GM21526 (cell line): ENCODE results near the gene GMDS.

Experiments used
- ATAC-seq: cut with Tn5 transposase; IDR thresholded peaks from one replicate; pipeline ENCODE4 v1.9.1; 2021; ENCODE audit warnings: moderate library complexity; ENCODE audit not compliant: unreplicated experiment, low FRiP score

Gene GMDS

DNA sequence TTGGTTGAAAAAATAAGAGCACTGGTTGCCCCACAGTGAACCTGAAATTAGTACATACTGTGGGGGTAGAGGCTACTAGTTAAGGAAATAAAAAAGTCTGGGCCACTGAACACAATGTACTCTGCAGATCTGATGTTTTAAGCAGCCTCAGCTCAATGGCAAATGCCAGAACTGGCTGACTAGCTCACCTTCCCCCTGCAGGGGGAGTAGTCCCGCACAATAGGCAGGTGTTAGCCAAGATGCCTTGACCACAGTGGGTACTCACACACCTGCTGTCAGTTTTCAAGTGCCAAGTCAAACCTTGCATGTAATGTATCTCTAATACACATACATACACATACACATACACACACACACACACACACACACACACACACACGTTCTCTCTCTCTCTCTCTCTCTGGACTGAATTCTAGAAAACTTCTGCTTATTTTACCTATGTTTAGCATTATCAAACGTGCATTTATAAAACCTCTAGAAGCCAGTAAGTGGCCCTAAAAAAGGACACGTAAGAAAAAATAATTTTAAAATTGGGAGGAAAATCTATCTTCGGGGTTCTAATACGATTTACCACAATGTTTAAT, 36.1 kb downstream of the GMDS start:
- peak; percentile 65 for ATAC-seq

- ATAC-seq: no peak
Measured at GRCh38 chr6:2208468-2208867, 36.9 kb downstream of the GMDS start.

DNA sequence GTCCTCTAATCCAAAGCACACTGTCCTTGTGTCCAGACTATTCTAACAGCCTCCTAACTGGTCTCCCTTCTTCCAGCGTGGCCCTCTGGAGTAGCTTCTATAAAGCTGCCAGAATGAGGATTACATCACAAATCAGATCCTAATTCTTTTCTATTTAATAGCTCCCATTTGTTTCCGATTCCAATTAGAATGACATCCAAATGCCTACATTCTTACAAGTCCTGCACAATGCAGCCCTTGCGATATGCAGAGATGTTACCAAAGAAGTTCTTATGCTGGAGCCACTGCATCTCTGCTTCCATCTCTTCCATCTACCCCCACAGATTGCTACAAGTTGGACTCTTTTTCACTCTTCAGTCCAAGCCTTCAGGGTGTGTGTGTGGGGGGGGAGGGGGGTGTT, 40.0 kb downstream of the GMDS start:
- no peak for ATAC-seq

- ATAC-seq: no peak
Measured at GRCh38 chr6:2204272-2204671, 41.1 kb downstream of the GMDS start.

DNA sequence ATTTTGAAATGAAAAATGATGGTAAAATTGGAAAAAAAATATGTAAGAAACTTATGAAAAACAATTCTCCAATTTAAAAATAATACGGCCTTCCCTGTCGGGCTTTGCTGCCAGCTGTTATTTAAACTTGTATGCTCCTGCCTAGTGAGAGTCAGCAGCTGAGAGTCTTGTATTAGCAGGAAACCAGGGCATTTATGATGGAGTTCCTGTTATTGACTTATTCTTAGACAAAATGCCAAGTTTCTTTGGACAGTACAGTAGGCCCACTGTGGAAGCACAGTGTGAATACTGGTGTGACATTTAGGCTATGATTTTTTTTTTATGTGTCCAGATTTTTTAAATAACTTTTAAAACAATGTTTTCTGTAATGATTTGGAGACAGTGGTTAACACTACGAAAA, 42.1 kb downstream of the GMDS start:
- ATAC-seq: no peak

DNA sequence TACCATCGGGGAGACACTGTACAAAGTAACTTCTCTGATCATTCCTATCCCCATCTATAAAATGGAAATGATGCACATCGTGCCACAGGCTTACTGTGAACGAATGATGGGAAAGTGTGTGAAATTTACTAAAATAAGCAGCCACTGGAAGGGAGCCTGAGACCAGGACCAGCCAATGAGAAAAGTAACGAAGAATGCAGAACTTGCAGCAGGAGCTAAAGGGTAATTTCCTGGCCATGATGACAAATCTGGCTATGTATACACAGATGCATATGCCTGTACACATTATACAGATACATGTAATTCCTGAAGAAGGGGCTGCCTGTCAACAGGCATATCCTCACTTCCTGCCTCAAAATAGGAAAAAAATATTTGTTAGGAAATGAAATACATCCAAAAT, 47.4 kb downstream of the GMDS start:
- no peak for ATAC-seq

DNA sequence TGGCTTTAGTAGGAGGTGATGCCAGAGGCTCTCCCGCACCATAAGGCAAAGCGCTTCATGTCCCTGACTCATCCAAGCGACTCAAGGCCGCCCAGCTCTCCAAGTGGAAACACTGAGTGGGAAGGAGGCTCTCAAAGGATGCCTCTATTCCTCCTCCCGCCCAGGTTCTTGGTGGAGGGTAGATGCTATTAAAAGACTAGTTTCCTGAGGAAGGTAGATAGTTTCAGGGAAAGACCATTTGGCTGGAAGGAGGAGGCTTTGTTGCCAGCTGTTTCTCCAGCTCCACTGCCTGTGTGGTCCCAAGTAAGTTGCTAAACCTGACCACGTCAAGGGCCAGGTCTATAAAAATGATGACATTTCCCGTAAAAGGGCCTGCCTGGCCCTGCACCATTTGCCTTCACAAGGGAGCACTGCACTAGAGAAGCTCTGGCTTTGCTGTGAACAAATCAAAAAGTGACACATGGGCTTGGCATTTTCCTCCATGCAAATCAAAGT, 48.2 kb downstream of the GMDS start:
- ATAC-seq: no peak

- ATAC-seq: no peak
Measured at GRCh38 chr6:2196079-2196679, 49.2 kb downstream of the GMDS start.

GRCh38 chr6:2194643-2195042, 50.8 kb downstream of the GMDS start:
- ATAC-seq: no peak

GRCh38 chr6:2193931-2194330, 51.5 kb downstream of the GMDS start:
- no peak for ATAC-seq

- no peak for ATAC-seq
Measured at GRCh38 chr6:2192976-2193375, 52.4 kb downstream of the GMDS start.

- no peak for ATAC-seq
Measured at GRCh38 chr6:2191390-2191740, 54.0 kb downstream of the GMDS start.

DNA sequence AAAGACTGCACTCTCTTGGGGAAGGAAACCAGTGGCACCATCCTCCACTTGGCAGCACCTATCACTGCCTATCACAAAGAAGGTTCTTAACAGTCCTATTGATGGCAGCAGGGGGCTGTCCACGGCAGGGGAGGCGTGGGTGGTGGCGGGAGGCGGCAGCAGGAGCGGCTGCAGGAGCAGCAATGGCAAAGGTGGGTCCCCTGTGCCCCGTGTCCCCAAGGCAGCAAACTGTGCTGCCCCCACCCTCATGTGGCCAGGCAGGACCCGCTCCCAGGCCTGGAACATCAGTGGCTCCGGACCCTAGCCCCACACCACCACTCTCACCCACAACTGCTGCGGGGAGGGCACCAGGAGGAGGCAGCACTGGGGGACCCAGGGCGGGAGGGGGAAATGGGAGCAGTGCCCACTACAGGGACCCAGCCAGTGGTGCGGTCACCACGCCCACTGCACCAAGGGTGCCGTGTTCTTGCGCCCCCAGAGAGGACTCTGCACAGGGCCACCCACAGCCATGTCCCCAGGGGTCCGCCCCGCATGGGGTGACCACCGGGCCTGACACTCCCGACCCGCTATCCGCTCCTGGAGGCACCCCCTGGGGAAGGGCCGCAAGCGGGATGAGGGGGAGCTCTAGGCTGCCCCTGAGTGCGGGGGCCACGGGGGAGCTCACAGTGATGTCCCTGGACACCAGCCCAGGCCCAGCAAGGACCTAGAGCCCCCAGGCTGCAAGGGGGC, 54.6 kb downstream of the GMDS start:
- no peak for ATAC-seq

- ATAC-seq: no peak
Measured at GRCh38 chr6:2188856-2189384, 56.5 kb downstream of the GMDS start.

GRCh38 chr6:2188397-2188796, 57.0 kb downstream of the GMDS start:
- no peak for ATAC-seq

DNA sequence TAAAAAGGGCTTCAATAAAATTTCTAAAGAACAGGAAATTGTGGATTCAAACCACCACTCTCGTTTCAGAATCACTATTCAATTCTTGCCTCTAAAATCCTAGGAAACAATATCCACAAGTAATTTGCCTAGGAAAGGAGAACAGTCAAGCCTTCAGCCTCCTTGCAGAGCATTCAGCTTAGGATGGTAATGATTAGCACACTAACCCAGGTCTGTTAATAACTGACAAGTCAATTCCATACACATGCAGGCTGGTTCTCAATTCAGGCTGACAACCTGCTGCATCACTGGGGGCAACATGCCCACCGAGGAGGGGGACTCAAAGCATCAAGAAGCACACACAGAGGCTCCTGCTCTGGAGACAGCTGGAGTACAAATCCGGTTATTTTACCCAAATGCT, 57.6 kb downstream of the GMDS start:
- ATAC-seq: no peak

- ATAC-seq: peak; percentile 69
Measured at GRCh38 chr6:2186516-2186915, 58.9 kb downstream of the GMDS start.

- ATAC-seq: no peak
Measured at GRCh38 chr6:2185466-2185865, 59.9 kb downstream of the GMDS start.

DNA sequence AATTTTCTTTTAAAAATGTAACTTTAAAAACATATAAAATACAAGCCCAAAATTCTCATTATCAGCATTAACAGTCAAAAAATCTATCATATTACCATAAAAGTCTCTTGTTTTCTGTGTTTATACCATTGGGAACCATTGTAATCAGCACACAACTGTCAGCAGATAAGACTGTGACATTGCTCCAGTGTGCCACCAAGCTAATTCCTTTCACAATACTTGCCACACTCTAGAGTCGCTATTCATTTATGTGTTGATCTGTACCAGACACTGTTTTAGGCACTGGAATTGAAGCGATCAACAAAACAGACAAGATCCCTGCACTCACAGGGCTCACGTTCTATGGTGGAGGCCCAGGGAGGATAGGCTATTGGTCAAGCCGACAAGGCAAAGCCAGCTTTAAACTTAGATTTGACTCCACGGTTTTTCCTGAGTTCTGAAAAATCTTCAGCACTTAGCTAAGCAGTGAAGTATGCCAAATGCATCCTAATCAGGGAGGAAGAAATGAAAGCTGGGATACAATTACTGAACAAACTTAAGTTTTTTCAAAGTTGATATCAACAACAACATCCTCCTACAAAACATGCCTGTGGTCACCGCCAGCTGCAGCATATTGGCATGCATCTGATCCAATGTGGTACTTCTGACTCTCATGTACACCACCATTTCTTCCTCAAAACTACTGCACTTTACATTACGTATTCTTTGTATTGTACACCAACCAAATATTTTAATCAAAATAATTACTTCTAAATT, 60.5 kb downstream of the GMDS start:
- ATAC-seq: no peak

GRCh38 chr6:2183752-2184151, 61.7 kb downstream of the GMDS start:
- no peak for ATAC-seq

DNA sequence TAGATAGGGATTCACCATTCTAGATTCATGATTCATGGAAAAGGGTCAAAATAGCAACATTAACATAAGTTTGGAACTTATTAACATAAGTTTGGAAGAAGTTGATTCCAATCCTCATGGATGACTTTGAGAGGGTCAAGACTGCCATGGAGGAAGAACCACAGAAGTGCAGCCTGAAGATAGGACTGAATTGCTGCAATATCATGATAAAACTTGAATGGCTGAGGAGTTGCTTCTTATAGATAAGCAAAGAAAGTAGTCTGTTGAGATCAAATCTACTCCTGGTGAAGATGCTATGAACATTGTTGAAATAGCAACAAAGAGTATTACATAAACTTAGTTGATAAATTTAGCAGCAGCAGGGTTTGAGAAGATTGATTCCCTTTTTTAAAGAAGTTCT, 62.2 kb downstream of the GMDS start:
- ATAC-seq: no peak
